ENCODE measurements around the gene REC8. TPM values are rescaled to one million over a fixed set of nuclear protein-coding genes. Genes with fewer than 3 reads are reported as not detected.
A peak's percentile ranks its signal among the peaks of the same experiment; 100 is the strongest.

Gene REC8
- total RNA-seq, 2 experiments from 2014 or later = 19.3 to 22.3 TPM

GRCh38 chr14:24165785-24166184, 6.1 kb upstream of the REC8 start:
- H3K27ac Mint-ChIP-seq = no peak overlapping the region
- H3K4me1 Mint-ChIP-seq (ENCODE audit: low read depth) = peaks cover 52% of the 10 kb centered on the region
- peaks cover 57% of the 10 kb centered on the region for H3K36me3 Mint-ChIP-seq (ENCODE audit: low read depth)
- H3K4me3 Mint-ChIP-seq = no peak overlapping the region
- H3K27me3 Mint-ChIP-seq (ENCODE audit: low read depth) = no peaks in the 10 kb centered on the region
- CTCF ChIA-PET = interaction anchor here (0.8 kb wide), 1 partner anchor 27 kb away, joined by 3 read pairs; no protein-coding TSS in a partner anchor
- intact Hi-C loops (cut with micrococcal nuclease) = no loop called here
- no peaks in the 10 kb centered on the region for H3K9me3 Mint-ChIP-seq
- DNase-seq = no peak

- Mint-ChIP-seq H3K4me3 (no peak overlapping the region), H3K27ac (peak overlapping the region; percentile 46), H3K27me3 (ENCODE audit: low read depth) (no peaks in the 10 kb centered on the region), H3K9me3 (no peaks in the 10 kb centered on the region), H3K4me1 (ENCODE audit: low read depth) (peaks cover 50% of the 10 kb centered on the region), H3K36me3 (ENCODE audit: low read depth) (peaks cover 47% of the 10 kb centered on the region)
- intact Hi-C loops (cut with micrococcal nuclease) = no loop called here
- DNase-seq = no peak
- CTCF ChIA-PET = no interaction called here
Measured at GRCh38 chr14:24167469-24168114, 4.3 kb upstream of the REC8 start.

- Mint-ChIP-seq H3K27me3 (ENCODE audit: low read depth) (no peaks in the 10 kb centered on the region), H3K27ac (no peak overlapping the region), H3K4me1 (ENCODE audit: low read depth) (peaks cover 18% of the 10 kb centered on the region), H3K36me3 (ENCODE audit: low read depth) (peaks cover 18% of the 10 kb centered on the region), H3K9me3 (no peaks in the 10 kb centered on the region), H3K4me3 (peak overlapping the region; percentile 70)
- intact Hi-C loops (cut with micrococcal nuclease) = loop anchor here (1.0 kb wide), 1 partner anchor 16 kb away; the partner anchor contains the start of gene IPO4
- DNase-seq = no peak
- CTCF ChIA-PET = interaction anchor here (1.5 kb wide), 1 partner anchor 11 kb away, joined by 9 read pairs; the partner anchor contains the start of gene IRF9
Measured at GRCh38 chr14:24172261-24172860, 481 bp downstream of the REC8 start.

- CTCF ChIA-PET = interaction anchor here (0.6 to 1.5 kb wide), 2 partner anchors 11 to 102 kb away, joined by 3 to 9 read pairs; partner anchors contain the start of gene IRF9
- Mint-ChIP-seq H3K4me1 (ENCODE audit: low read depth) (peaks cover 14% of the 10 kb centered on the region), H3K36me3 (ENCODE audit: low read depth) (peaks cover 18% of the 10 kb centered on the region), H3K9me3 (no peaks in the 10 kb centered on the region), H3K27ac (no peak overlapping the region), H3K27me3 (ENCODE audit: low read depth) (no peaks in the 10 kb centered on the region), H3K4me3 (no peak overlapping the region)
- intact Hi-C loops (cut with micrococcal nuclease) = loop anchor here (1.0 kb wide), 1 partner anchor 15 kb away; the partner anchor contains the start of gene IPO4
- DNase-seq = no peak
Measured at GRCh38 chr14:24172871-24173281, 996 bp downstream of the REC8 start.

- peaks cover 11% of the 10 kb centered on the region for H3K36me3 Mint-ChIP-seq (ENCODE audit: low read depth)
Measured at GRCh38 chr14:24176599-24176998, 4.7 kb downstream of the REC8 start.

GRCh38 chr14:24177041-24177825, 5.4 kb downstream of the REC8 start:
- Mint-ChIP-seq H3K36me3 (ENCODE audit: low read depth) (peaks cover 14% of the 10 kb centered on the region), H3K4me1 (ENCODE audit: low read depth) (no peaks in the 10 kb centered on the region), H3K27ac (no peak overlapping the region), H3K9me3 (no peaks in the 10 kb centered on the region), H3K27me3 (ENCODE audit: low read depth) (no peaks in the 10 kb centered on the region), H3K4me3 (no peak overlapping the region)
- no peak for DNase-seq
- intact Hi-C loops (cut with micrococcal nuclease) = no loop called here
- CTCF ChIA-PET = no interaction called here

More at GRCh38 chr14:24176599-24176998, 4.7 kb downstream of the REC8 start:
- intact Hi-C loops (cut with micrococcal nuclease) = no loop called here
- Mint-ChIP-seq H3K9me3 (no peaks in the 10 kb centered on the region), H3K4me3 (no peak overlapping the region), H3K27me3 (ENCODE audit: low read depth) (no peaks in the 10 kb centered on the region), H3K27ac (no peak overlapping the region), H3K4me1 (ENCODE audit: low read depth) (peaks cover under 1% of the 10 kb centered on the region)
- CTCF ChIA-PET = interaction anchor here (0.6 kb wide), 1 partner anchor 68 kb away, joined by 3 read pairs; no protein-coding TSS in a partner anchor
- DNase-seq = no peak

- H3K27ac Mint-ChIP-seq = no peak overlapping the region
- CTCF ChIA-PET = no interaction called here
- H3K36me3 Mint-ChIP-seq (ENCODE audit: low read depth) = peaks cover 18% of the 10 kb centered on the region
- no peaks in the 10 kb centered on the region for H3K4me1 Mint-ChIP-seq (ENCODE audit: low read depth)
- no peak overlapping the region for H3K4me3 Mint-ChIP-seq
- H3K9me3 Mint-ChIP-seq = no peaks in the 10 kb centered on the region
- H3K27me3 Mint-ChIP-seq (ENCODE audit: low read depth) = no peaks in the 10 kb centered on the region
- intact Hi-C loops (cut with micrococcal nuclease) = no loop called here
- no peak for DNase-seq
Measured at GRCh38 chr14:24177891-24178290, 6.0 kb downstream of the REC8 start.

GRCh38 chr14:24178399-24179178, 6.7 kb downstream of the REC8 start:
- Mint-ChIP-seq H3K36me3 (ENCODE audit: low read depth) (peaks cover 20% of the 10 kb centered on the region), H3K27me3 (ENCODE audit: low read depth) (no peaks in the 10 kb centered on the region), H3K4me1 (ENCODE audit: low read depth) (no peaks in the 10 kb centered on the region), H3K9me3 (no peaks in the 10 kb centered on the region), H3K4me3 (no peak overlapping the region), H3K27ac (no peak overlapping the region)
- CTCF ChIA-PET = interaction anchor here (1.0 to 1.4 kb wide), 2 partner anchors 17 to 124 kb away, joined by 3 to 5 read pairs; partner anchors contain the start of gene IRF9
- DNase-seq = no peak
- intact Hi-C loops (cut with micrococcal nuclease) = no loop called here

GRCh38 chr14:24179294-24179960, 7.5 kb downstream of the REC8 start:
- H3K4me1 Mint-ChIP-seq (ENCODE audit: low read depth) = no peaks in the 10 kb centered on the region
- no peak overlapping the region for H3K4me3 Mint-ChIP-seq
- CTCF ChIA-PET = interaction anchor here (0.8 to 1.4 kb wide), 4 partner anchors 11 to 123 kb away, joined by 3 to 5 read pairs (median 3); partner anchors contain the start of gene IRF9
- peaks cover 20% of the 10 kb centered on the region for H3K36me3 Mint-ChIP-seq (ENCODE audit: low read depth)
- H3K27ac Mint-ChIP-seq = no peak overlapping the region
- intact Hi-C loops (cut with micrococcal nuclease) = no loop called here
- no peaks in the 10 kb centered on the region for H3K27me3 Mint-ChIP-seq (ENCODE audit: low read depth)
- H3K9me3 Mint-ChIP-seq = no peaks in the 10 kb centered on the region
- DNase-seq = no peak

- no peak for DNase-seq
- Mint-ChIP-seq H3K4me3 (no peak overlapping the region), H3K27ac (peak overlapping the region; percentile 22), H3K36me3 (ENCODE audit: low read depth) (peaks cover 20% of the 10 kb centered on the region), H3K4me1 (ENCODE audit: low read depth) (no peaks in the 10 kb centered on the region), H3K27me3 (ENCODE audit: low read depth) (no peaks in the 10 kb centered on the region), H3K9me3 (no peaks in the 10 kb centered on the region)
- CTCF ChIA-PET = interaction anchor here (0.8 to 1.4 kb wide), 5 partner anchors 10 to 122 kb away, joined by 3 to 5 read pairs (median 3); partner anchors contain the start of gene IRF9
- intact Hi-C loops (cut with micrococcal nuclease) = no loop called here
Measured at GRCh38 chr14:24179961-24180796, 8.3 kb downstream of the REC8 start.
